Measurements from ENCODE around the gene OR1D5. TPM values are rescaled to one million over a fixed set of nuclear protein-coding genes. Genes with fewer than 3 reads are reported as not detected.
A peak's percentile ranks its signal among the peaks of the same experiment; 100 is the strongest.

Gene OR1D5
- total and polyA plus RNA-seq, 4 donors: not detected

DNA sequence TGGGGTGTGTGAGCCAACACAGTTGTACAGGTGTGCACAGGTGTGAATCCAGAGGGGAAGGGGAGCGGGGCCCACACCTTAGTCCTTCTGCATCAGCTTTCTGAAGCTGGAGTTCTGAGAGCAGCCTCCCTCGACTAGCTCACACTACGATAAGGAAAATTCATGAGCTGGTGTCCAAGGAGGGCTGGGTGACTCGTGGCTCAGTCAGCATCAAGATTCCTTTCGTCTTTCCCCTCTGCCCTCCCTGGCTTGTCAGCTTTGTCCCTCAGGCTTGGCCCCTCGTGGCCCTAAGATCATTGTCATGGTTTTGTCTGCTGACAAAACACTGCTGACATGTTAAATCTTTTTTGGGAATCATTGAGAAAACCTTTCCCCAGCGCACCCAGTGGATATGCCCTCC is 47.5 kb downstream of the OR1D5 start:
- Histone ChIP-seq H3K27ac (ENCODE audit: low read depth in 1 of 2, low read length in 2 of 2) (no peak overlapping the region), H3K4me1 (ENCODE audit: control insufficient read depth in 4 of 4, insufficient read depth in 4 of 4, low read length in 3 of 4) (no peaks in the 10 kb centered on the region), H3K9ac (ENCODE audit: low read depth in 1 of 2, low read length in 2 of 2) (no peak overlapping the region), H3K9me3 (ENCODE audit: control insufficient read depth in 4 of 4, low read length in 3 of 4) (no peaks in the 10 kb centered on the region), H3K27me3 (ENCODE audit: control insufficient read depth in 4 of 4, insufficient read depth in 4 of 4, low read length in 3 of 4) (no peaks in the 10 kb centered on the region), H3K36me3 (ENCODE audit: control insufficient read depth in 4 of 4, insufficient read depth in 3 of 4, low read depth in 1 of 4, low read length in 3 of 4) (no peaks in the 10 kb centered on the region), H3K4me3 (ENCODE audit: low read depth in 1 of 3, low read length in 3 of 3) (no peak overlapping the region)
- no peak for TF ChIP-seq JUND (IDR thresholded peaks at IDR 0.05)
- TF ChIP-seq, protein P1, sequence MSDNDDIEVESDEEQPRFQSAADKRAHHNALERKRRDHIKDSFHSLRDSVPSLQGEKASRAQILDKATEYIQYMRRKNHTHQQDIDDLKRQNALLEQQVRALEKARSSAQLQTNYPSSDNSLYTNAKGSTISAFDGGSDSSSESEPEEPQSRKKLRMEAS (IDR thresholded peaks at IDR 0.05): no peak
- TF ChIP-seq NR2F2 (IDR thresholded peaks at IDR 0.05): no peak
- TF ChIP-seq FOXA1 (IDR thresholded peaks at IDR 0.05): no peak
- TF ChIP-seq FOXA2 (IDR thresholded peaks at IDR 0.05): no peak
- no peak for TF ChIP-seq EGR1 (IDR thresholded peaks at IDR 0.05; ENCODE audit: low read depth in 2 of 2)
- no peak for TF ChIP-seq RXRA (IDR thresholded peaks at IDR 0.05)
- no peak for TF ChIP-seq GABPA (IDR thresholded peaks at IDR 0.05 in 1 of 2, conservative IDR thresholded peaks at IDR 0.05 in 1 of 2)
- DNase-seq (ENCODE audit: low spot score): no peak
- WGBS: 83% methylated on average over 7 of the region's 7 CpGs

DNA sequence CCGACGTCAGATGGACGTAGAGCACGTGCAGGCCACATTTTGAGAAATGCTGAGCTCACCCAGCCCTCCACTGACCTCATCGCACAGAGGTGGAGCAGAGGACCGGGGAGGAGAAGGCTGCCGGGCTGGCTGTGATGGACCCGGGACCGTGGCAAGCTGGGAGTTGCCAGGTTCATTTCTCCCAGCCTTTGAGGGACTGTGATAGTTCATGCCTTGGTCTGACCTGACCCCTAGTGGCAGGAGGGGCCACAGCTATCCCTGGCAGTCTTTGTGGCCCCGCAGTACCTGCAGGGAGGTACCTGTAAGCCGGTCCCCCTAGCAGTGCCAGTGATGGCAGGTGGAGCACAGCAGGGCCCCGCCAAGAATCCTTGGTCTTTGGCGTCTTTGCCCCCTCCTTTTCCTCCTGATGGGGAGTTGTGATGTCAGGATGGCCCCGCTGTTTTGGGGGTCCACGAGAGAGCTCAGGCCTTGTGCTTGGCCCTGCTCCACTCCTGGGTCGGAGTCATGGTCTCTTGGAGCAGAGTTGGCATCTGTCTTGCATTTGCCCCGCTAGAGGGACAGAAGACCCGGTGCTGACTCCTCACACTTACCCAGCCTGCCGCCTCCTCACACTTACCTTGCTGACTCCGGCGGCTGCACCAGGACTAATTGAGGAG is 50.4 kb downstream of the OR1D5 start:
- no peaks in the 10 kb centered on the region for H3K36me3 ChIP-seq (ENCODE audit: control insufficient read depth in 4 of 4, insufficient read depth in 3 of 4, low read depth in 1 of 4, low read length in 3 of 4)
- 60% methylated on average over 21 of the region's 21 CpGs for WGBS

More for the DNA sequence above, 50.4 kb downstream of the OR1D5 start:
- no peaks in the 10 kb centered on the region for H3K4me1 ChIP-seq (ENCODE audit: control insufficient read depth in 4 of 4, insufficient read depth in 4 of 4, low read length in 3 of 4)
- no peak overlapping the region for H3K9ac ChIP-seq (ENCODE audit: low read depth in 1 of 2, low read length in 2 of 2)
- no peak overlapping the region for H3K27ac ChIP-seq (ENCODE audit: low read depth in 1 of 2, low read length in 2 of 2)
- no peaks in the 10 kb centered on the region for H3K9me3 ChIP-seq (ENCODE audit: control insufficient read depth in 4 of 4, low read length in 3 of 4)
- H3K4me3 ChIP-seq (ENCODE audit: low read depth in 1 of 3, low read length in 3 of 3): no peak overlapping the region
- no peaks in the 10 kb centered on the region for H3K27me3 ChIP-seq (ENCODE audit: control insufficient read depth in 4 of 4, insufficient read depth in 4 of 4, low read length in 3 of 4)
- DNase-seq (ENCODE audit: low spot score): peak; percentile 63
- TF ChIP-seq EGR1 (IDR thresholded peaks at IDR 0.05; ENCODE audit: low read depth in 2 of 2): no peak
- TF ChIP-seq, protein P2, sequence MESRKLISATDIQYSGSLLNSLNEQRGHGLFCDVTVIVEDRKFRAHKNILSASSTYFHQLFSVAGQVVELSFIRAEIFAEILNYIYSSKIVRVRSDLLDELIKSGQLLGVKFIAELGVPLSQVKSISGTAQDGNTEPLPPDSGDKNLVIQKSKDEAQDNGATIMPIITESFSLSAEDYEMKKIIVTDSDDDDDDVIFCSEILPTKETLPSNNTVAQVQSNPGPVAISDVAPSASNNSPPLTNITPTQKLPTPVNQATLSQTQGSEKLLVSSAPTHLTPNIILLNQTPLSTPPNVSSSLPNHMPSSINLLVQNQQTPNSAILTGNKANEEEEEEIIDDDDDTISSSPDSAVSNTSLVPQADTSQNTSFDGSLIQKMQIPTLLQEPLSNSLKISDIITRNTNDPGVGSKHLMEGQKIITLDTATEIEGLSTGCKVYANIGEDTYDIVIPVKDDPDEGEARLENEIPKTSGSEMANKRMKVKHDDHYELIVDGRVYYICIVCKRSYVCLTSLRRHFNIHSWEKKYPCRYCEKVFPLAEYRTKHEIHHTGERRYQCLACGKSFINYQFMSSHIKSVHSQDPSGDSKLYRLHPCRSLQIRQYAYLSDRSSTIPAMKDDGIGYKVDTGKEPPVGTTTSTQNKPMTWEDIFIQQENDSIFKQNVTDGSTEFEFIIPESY (IDR thresholded peaks at IDR 0.05): no peak
- peak; percentile 97 to 99 for TF ChIP-seq RAD21 (IDR thresholded peaks at IDR 0.05)
- TF ChIP-seq, protein P3, sequence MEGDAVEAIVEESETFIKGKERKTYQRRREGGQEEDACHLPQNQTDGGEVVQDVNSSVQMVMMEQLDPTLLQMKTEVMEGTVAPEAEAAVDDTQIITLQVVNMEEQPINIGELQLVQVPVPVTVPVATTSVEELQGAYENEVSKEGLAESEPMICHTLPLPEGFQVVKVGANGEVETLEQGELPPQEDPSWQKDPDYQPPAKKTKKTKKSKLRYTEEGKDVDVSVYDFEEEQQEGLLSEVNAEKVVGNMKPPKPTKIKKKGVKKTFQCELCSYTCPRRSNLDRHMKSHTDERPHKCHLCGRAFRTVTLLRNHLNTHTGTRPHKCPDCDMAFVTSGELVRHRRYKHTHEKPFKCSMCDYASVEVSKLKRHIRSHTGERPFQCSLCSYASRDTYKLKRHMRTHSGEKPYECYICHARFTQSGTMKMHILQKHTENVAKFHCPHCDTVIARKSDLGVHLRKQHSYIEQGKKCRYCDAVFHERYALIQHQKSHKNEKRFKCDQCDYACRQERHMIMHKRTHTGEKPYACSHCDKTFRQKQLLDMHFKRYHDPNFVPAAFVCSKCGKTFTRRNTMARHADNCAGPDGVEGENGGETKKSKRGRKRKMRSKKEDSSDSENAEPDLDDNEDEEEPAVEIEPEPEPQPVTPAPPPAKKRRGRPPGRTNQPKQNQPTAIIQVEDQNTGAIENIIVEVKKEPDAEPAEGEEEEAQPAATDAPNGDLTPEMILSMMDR (IDR thresholded peaks at IDR 0.05; ENCODE audit: low read depth, low read length, missing input control): peak; percentile 92

Other genes starting within 250 kb of the OR1D5 start
- gene OR1D2, start 40.8 kb upstream of the OR1D5 start, total RNA-seq: not detected
- gene OR1D2, start 40.8 kb upstream of the OR1D5 start, polyA plus RNA-seq: not detected
- not detected for gene OR1G1, start 63.9 kb upstream of the OR1D5 start, total RNA-seq
- gene OR1G1, start 63.9 kb upstream of the OR1D5 start, polyA plus RNA-seq: not detected
- gene OR1A2, start 133.9 kb upstream of the OR1D5 start, total RNA-seq: not detected
- not detected for gene OR1A2, start 133.9 kb upstream of the OR1D5 start, polyA plus RNA-seq
- not detected for gene OR1A1, start 144.1 kb upstream of the OR1D5 start, total RNA-seq
- gene OR1A1, start 144.1 kb upstream of the OR1D5 start, polyA plus RNA-seq: not detected
- gene OR3A1, start 234.8 kb upstream of the OR1D5 start, total RNA-seq: not detected
- gene OR3A1, start 234.8 kb upstream of the OR1D5 start, polyA plus RNA-seq: not detected

Data from liver (tissue), 9 donors.